Adrenal gland (tissue), 12 donors: Measurements from ENCODE around the gene KIF1A. TPM values are rescaled to one million over a fixed set of nuclear protein-coding genes. Genes with fewer than 3 reads are reported as not detected.
"Not testable (repeated sequence)": the region's sequence is repeated elsewhere in the genome, so short reads cannot be mapped to it uniquely, and the experiment has no call there.

ENCODE experiments used
- DNase-seq, 7 donors: peaks; one replicate each; pipeline ENCODE4 v3.0.0-alpha.2; 2019 to 2020
- H3K27ac ChIP-seq, 5 donors: fragments of 200-600 bp; sonication (generic) in 4 of 5; 1 replicate in 3 of 5; 2 replicates in 2 of 5; pipeline versions ENCODE4 v1.5.1 to v1.8.0; 2016 to 2020; ENCODE audit warnings: mild to moderate bottlenecking in 1 of 5
- H3K27me3 ChIP-seq: fragments of 200-600 bp; 2 replicates; pipeline ENCODE4 v1.8.0; 2021
- H3K36me3 ChIP-seq, 2 donors: fragments of 200-600 bp; replicated peaks in 1 of 2; 1 replicate in 1 of 2; 2 replicates in 1 of 2; pipeline versions ENCODE4 v1.5.1 to v1.8.0; 2018 to 2022
- H3K4me1 ChIP-seq, 2 donors: fragments of 200-600 bp; replicated peaks in 1 of 2; 1 replicate in 1 of 2; 2 replicates in 1 of 2; pipeline versions ENCODE4 v1.5.1 to v1.8.0; 2018 to 2021
- H3K4me3 ChIP-seq, 4 donors: fragments of 200-600 bp; sonication (generic) in 3 of 4; one replicate each; pipeline ENCODE4 v1.5.1; 2016 to 2018
- H3K9me3 ChIP-seq, 3 donors: fragments of 200-600 bp; sonication (generic) in 1 of 3; replicated peaks in 1 of 3; 1 replicate in 2 of 3; 2 replicates in 1 of 3; pipeline versions ENCODE4 v1.5.1 to v1.8.0; 2016 to 2021
- CTCF ChIP-seq, 6 experiments: fragments of 450-650 bp in 4 of 6; fragments of 200-600 bp in 2 of 6; sonication (generic) in 1 of 6; IDR thresholded peaks; 1 replicate in 5 of 6; 2 replicates in 1 of 6; pipeline versions ENCODE4 v1.5.1 to v1.8.0; 2016 to 2021; ENCODE audit warnings: antibody characterized with exemption in 6 of 6, mild to moderate bottlenecking in 2 of 6, moderate library complexity in 1 of 6
- POLR2A ChIP-seq, 2 donors: fragments of 450-650 bp; IDR thresholded peaks; one replicate each; pipeline ENCODE4 v1.6.1; 2017; ENCODE audit warnings: antibody characterized with exemption in 2 of 2, mild to moderate bottlenecking in 2 of 2, moderate library complexity in 1 of 2
- WGBS, 4 donors: extraction: QIAGEN DNeasy Blood & Tissue Kit in 2 of 4; methylation state at CpG; one replicate each; pipeline versions ENCODE4 v1.1.5 to v1.1.7; 2013 to 2017; 5-methylcytosine and 5-hydroxymethylcytosine counted together
- intact Hi-C, 2 donors: fragments of 100-400 bp; cut with DNase I; formaldehyde crosslinking; loops; one replicate each; pipeline versions ENCODE4 v1.14.1 to v1.15.0; 2022 to 2023
- polyA plus RNA-seq, 3 donors: library from polyadenylated mRNA; stranded (reverse); fragments of 200-250 nt in 2 of 3; fragments of 350-450 nt in 1 of 3; fragmentation: Illumina TruSeq in 1 of 3; extraction: RNeasy Lipid Tissue Mini Kit (QIAGEN cat#74804) in 1 of 3; gene quantifications; one replicate each; pipeline ENCODE4 v1.2.3, GENCODE V29; 2013 to 2014
- total RNA-seq, 9 donors: library from RNA; depleted of rRNA in 4 of 9; stranded (reverse); fragments of >200 nt in 4 of 9; fragments of 120-200 nt in 1 of 9; fragmentation: NEBNext Ultra II Directional in 1 of 9; extraction: Animal tissue kit (Norgen Biotek cat#: 25700) in 1 of 9; gene quantifications; one replicate each; pipeline versions ENCODE4 v1.1.0 to v1.2.4, GENCODE V29; 2013 to 2023
- donor health status: healthy with polysubstance abuse.
- donor health status: Bipolar disorder and iron deficiency.
- donor health status: DM: yes; HTN: yes; CAD: no.
- donor health status: DM: no; HTN: no; CAD: no.
- donor health status: DM: no; HTN: no; CAD: no.
- donor health status: DM: yes; HTN: yes; CAD: no.

The KIF1A gene
- total and polyA plus RNA-seq, 12 donors, result 0.35 to 106 (median 11.5) TPM

DNA sequence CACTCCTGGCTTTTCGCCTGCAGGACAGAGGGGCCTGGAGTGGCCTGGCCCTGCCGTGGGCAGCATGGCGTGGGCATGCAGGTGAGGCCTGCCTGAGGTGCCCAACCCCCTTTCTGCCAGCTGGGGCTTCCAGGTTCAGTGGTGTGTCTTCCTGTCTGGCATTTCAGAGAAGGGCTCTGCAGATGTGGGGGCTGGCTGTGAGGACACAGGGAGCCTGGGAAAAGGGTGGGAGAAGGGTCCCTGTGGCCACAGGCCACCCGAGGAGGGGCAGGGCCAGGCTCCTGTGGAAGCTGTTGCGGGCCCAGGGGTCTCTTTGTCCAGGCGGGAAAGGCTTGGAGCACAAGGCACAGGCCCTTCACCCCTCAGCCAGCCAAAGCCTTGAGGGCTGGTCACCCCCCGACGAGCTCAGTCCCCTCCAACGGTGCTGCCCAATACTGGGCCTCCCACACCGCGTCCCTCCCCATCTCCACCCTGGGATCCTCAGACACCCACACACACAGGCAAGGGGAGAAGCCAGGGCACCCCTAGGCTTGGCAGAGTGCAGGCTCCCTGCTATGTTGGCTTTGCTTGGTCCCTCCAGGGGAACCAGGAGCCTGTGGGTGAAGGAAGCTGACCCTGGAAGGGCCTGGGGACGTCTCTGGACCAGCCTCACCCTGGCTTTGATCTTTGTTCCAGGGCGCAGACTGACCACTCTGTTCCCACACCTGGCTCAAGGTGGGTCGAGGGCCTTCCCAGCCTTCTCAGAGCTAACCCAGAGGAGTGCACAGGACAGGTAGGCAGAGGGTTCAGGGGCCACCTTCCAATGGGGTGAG lies 132.1 kb downstream of the KIF1A start:
- Histone ChIP-seq H3K4me1 (no peaks in the 10 kb centered on the region), H3K27me3 (no peaks in the 10 kb centered on the region), H3K27ac (no peak overlapping the region), H3K9me3 (no peaks in the 10 kb centered on the region), H3K4me3 (no peak overlapping the region), H3K36me3 (no peaks in the 10 kb centered on the region)
- intact Hi-C loops, result no loop called here
- WGBS, 4 donors, result 78 to 89% (median 85%) methylated on average over 3 to 14 of the region's 14 CpGs
- peak in 1 of 7 donors; percentile 9 for DNase-seq
- TF ChIP-seq CTCF (IDR thresholded peaks at IDR 0.05) (no peak), POLR2A (IDR thresholded peaks at IDR 0.05) (no peak)

DNA sequence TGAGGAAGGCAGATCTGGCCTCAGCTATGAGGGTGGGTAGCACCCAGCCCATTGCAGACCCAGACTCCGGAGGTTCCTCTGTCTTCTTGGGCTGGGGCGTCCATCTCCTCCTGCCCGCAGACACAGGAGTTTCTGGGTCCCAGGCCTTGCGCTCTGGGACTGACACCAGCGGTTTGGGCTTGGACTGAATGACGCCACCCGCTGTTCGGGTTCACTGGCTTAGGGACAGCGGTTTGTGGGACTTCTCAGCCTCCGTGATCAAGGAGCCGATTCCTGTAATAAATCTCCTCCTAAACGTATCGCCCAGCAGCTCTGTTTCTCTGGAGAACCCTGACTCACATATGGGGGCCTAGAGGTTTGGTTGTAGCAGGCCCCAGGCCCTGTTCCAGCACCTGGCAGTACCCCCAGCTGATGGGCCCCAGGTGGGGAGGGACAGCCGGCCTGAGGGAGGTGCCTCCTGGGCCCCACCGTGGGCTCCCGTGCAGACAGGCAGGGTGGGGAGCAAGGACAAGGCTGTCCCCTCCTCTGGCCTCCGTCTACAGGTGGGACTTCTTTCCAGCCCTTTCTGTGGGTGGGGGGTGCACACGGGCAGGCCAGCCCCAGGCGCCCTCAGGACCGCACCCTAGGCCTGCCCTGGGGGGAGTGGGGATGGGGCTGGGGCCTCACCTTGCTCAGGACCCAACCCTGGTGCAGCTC lies 132.8 kb downstream of the KIF1A start:
- no peaks in the 10 kb centered on the region for H3K27me3 ChIP-seq
- intact Hi-C loops, result no loop called here
- 75 to 90% (median 82%) methylated on average over 12 to 20 of the region's 20 CpGs for whole genome bisulfite sequencing, 4 donors
- H3K4me3 ChIP-seq, result no peak overlapping the region
- no peaks in the 10 kb centered on the region for H3K9me3 ChIP-seq
- no peak overlapping the region for H3K27ac ChIP-seq
- no peaks in the 10 kb centered on the region for H3K36me3 ChIP-seq
- TF ChIP-seq CTCF (IDR thresholded peaks at IDR 0.05) (no peak), POLR2A (IDR thresholded peaks at IDR 0.05) (no peak)
- DNase-seq, result peak in 1 of 7 donors; percentile 7
- H3K4me1 ChIP-seq, result no peaks in the 10 kb centered on the region

DNA sequence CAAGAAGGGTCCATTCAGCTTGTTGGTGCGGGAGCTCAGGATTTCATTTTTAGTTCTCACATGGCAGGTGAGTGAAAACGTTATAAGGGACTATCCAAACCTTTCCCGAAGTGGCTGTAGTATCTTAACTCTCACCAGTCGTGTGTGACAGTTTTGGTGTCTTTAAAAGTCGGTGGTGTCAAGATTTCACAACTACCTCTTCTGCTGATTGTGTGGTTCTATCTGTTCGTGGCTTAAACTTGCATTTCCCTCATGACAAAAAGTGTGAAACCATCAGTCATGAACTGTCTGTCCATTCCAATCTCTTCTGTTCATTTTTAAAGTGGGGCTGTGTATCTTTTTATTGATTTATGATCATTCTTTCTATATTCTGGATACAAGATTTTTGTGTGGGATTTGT lies 133.6 kb downstream of the KIF1A start:
- 49 to 72% (median 61%) methylated on average over 6 of the region's 6 CpGs for WGBS, 4 donors
- intact Hi-C loops, result no loop called here
- no peaks in the 10 kb centered on the region for H3K4me1 ChIP-seq
- no peak for DNase-seq
- no peak for TF ChIP-seq POLR2A (IDR thresholded peaks at IDR 0.05)
- no peak for TF ChIP-seq CTCF (IDR thresholded peaks at IDR 0.05)
- H3K36me3 ChIP-seq, result no peaks in the 10 kb centered on the region
- no peaks in the 10 kb centered on the region for H3K27me3 ChIP-seq
- no peaks in the 10 kb centered on the region for H3K9me3 ChIP-seq
- no peak overlapping the region for H3K27ac ChIP-seq
- no peak overlapping the region for H3K4me3 ChIP-seq

- Histone ChIP-seq H3K27ac (no peak overlapping the region), H3K4me3 (no peak overlapping the region), H3K36me3 (no peaks in the 10 kb centered on the region), H3K9me3 (no peaks in the 10 kb centered on the region), H3K4me1 (no peaks in the 10 kb centered on the region), H3K27me3 (no peaks in the 10 kb centered on the region)
- TF ChIP-seq CTCF (IDR thresholded peaks at IDR 0.05), result no peak
- TF ChIP-seq POLR2A (IDR thresholded peaks at IDR 0.05), result no peak
- DNase-seq, result no peak
- intact Hi-C loops, result no loop called here
- 73 to 85% (median 79%) methylated on average over 3 to 10 of the region's 10 CpGs for WGBS, 4 donors
Observed at GRCh38 chr2:240685771-240686371, 134.1 kb downstream of the KIF1A start.

- H3K4me3 ChIP-seq, H3K36me3 ChIP-seq, H3K9me3 ChIP-seq, DNase-seq, H3K27me3 ChIP-seq, intact Hi-C loops, H3K4me1 ChIP-seq, H3K27ac ChIP-seq: not testable (repeated sequence)
- 61 to 76% (median 68%) methylated on average over 11 to 15 of the region's 15 CpGs for WGBS, 4 donors
Observed at GRCh38 chr2:240683980-240684728, 135.9 kb downstream of the KIF1A start.

GRCh38 chr2:240683329-240683979 lies 136.6 kb downstream of the KIF1A start:
- H3K4me1 ChIP-seq, intact Hi-C loops, H3K27me3 ChIP-seq, H3K9me3 ChIP-seq, H3K27ac ChIP-seq, H3K4me3 ChIP-seq, H3K36me3 ChIP-seq, DNase-seq: not testable (repeated sequence)
- WGBS, 4 donors, result 70 to 90% (median 77%) methylated on average over 2 to 4 of the region's 15 CpGs
